RPMI7951 (cell line): ENCODE data around the gene CDK17. TPM values are rescaled to one million over a fixed set of nuclear protein-coding genes. Genes with fewer than 3 reads are reported as not detected.
"Not testable (repeated sequence)": the region's sequence is repeated elsewhere in the genome, so short reads cannot be mapped to it uniquely, and the experiment has no call there.

ENCODE experiments used
- DNase-seq: peaks from one replicate; pipeline ENCODE4 v3.0.0-alpha.2; 2012; ENCODE audit warnings: low read depth
- total RNA-seq: library from RNA; depleted of rRNA; stranded (reverse); fragments of >200 nt; shearing (Covaris generic); gene quantifications from 2 replicates; pipeline ENCODE4 v1.2.3, GENCODE V29; 2014

Gene CDK17
- total RNA-seq, 1 experiment from 2014 or later = 26.2 TPM

- no peak for DNase-seq
These were observed 19.5 kb upstream of the CDK17 start for GRCh38 chr12:96419576-96420276.

- DNase-seq = not testable (repeated sequence)
These were observed 17.4 kb upstream of the CDK17 start for GRCh38 chr12:96417688-96418087.

GRCh38 chr12:96416033-96416799 lies 16.0 kb upstream of the CDK17 start:
- peak; percentile 85 for DNase-seq

GRCh38 chr12:96414637-96415036 lies 14.4 kb upstream of the CDK17 start:
- no peak for DNase-seq

GRCh38 chr12:96412431-96412830 lies 12.2 kb upstream of the CDK17 start:
- no peak for DNase-seq

- no peak for DNase-seq
These were observed 9.5 kb upstream of the CDK17 start for GRCh38 chr12:96409731-96410130.

- no peak for DNase-seq
These were observed 8.8 kb upstream of the CDK17 start for GRCh38 chr12:96408993-96409392.

GRCh38 chr12:96407429-96408097 lies 7.3 kb upstream of the CDK17 start:
- DNase-seq = not testable (repeated sequence)

GRCh38 chr12:96404696-96405095 lies 4.5 kb upstream of the CDK17 start:
- no peak for DNase-seq

GRCh38 chr12:96403870-96404269 lies 3.6 kb upstream of the CDK17 start:
- DNase-seq = no peak

GRCh38 chr12:96402522-96402921 lies 2.3 kb upstream of the CDK17 start:
- not testable (repeated sequence) for DNase-seq

- no peak for DNase-seq
These were observed 1.8 kb upstream of the CDK17 start for GRCh38 chr12:96402061-96402460.

GRCh38 chr12:96401076-96401871 lies 1.0 kb upstream of the CDK17 start:
- peak; percentile 82 for DNase-seq

- peak; percentile 30 for DNase-seq
These were observed 414 bp upstream of the CDK17 start for GRCh38 chr12:96400631-96401075.

- DNase-seq = peak; percentile 63
These were observed 920 bp downstream of the CDK17 start for GRCh38 chr12:96399120-96399918.

GRCh38 chr12:96398424-96399119 lies 1.7 kb downstream of the CDK17 start:
- DNase-seq = peak; percentile 11

GRCh38 chr12:96397756-96398423 lies 2.3 kb downstream of the CDK17 start:
- no peak for DNase-seq

GRCh38 chr12:96396914-96397313 lies 3.3 kb downstream of the CDK17 start:
- DNase-seq = no peak

- DNase-seq = no peak
These were observed 4.0 kb downstream of the CDK17 start for GRCh38 chr12:96396209-96396608.

GRCh38 chr12:96395236-96395635 lies 5.0 kb downstream of the CDK17 start:
- DNase-seq = no peak
